GDM1 (cell line): ENCODE data around the gene DR1.
"Not testable (repeated sequence)": the region's sequence is repeated elsewhere in the genome, so short reads cannot be mapped to it uniquely, and the experiment has no call there.

Experiments
- DNase-seq: peaks from one replicate; lab custom pipeline; 2025; lab: John Stamatoyannopoulos, UW

DR1 gene

DNA sequence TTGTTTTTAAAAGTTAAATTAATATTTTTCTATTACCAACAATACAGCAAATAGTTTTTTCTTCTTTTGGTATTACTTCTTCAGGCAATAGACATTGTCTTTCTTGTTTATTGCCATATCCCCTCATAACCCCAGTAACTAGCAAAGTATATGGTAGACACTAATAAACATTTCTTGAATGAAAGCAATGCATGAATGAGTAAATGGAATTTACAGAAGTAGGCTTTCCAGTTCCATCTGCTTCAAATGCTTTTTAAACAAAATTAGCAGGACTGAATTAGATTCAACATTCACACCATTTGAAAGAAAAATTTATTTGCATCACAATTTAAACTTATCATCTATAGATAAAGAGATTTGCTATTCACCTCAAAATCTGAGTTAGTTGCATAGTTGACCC lies 5.6 kb upstream of the DR1 start:
- no peak for DNase-seq

DNA sequence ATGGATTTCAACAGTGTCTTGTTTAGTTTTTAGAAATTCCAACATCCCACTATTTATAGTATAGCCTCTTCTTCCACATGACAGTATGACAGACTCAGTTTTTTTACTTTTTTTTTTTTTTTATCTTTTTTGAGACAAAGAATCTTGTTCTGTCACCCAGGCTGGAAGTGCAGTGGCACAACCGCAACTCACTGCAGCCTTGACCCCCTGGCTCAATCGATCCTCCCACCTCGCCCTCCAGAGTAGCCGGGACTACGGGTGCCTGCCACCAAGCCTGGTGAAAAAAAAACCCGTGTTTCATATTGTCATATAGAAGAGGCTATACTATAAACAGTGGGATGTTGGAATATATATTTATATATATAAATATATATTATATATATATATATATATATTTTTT lies 1.2 kb upstream of the DR1 start:
- DNase-seq, result no peak

DNA sequence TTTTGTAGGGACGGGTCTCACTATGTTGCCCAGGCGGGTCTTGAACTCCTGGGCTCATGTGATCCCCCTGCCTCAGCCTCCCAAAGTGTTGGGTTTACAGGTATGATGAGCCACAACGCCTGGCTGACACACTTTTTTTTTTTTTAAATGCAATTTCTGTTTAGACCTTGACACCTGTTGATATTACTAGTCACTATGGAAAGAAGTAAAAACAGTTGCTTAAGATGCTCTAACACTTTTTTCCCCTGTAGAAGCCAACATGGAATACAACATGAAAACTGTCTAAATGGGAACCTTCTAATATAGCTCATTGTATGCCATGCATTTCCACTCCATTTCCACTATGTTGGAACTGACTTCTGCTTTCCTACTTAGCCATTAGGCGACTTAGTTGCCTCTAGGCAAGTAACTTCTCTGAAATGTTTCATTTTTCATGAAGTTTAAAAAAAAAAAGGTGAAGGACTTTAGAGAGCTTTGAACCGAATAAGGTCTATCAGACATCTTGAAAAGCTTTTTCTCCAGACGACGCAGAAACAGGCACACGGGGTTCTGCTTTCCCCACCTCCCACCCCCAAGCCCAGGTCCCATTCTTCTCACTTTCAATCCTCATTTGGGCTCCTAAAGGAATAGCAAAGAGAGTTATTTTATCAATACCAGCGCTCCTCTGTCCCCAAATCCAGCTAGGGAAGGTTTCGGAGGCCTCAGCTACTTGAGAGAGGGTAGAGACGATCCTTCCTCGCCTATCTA lies 648 bp upstream of the DR1 start:
- no peak for DNase-seq

DNA sequence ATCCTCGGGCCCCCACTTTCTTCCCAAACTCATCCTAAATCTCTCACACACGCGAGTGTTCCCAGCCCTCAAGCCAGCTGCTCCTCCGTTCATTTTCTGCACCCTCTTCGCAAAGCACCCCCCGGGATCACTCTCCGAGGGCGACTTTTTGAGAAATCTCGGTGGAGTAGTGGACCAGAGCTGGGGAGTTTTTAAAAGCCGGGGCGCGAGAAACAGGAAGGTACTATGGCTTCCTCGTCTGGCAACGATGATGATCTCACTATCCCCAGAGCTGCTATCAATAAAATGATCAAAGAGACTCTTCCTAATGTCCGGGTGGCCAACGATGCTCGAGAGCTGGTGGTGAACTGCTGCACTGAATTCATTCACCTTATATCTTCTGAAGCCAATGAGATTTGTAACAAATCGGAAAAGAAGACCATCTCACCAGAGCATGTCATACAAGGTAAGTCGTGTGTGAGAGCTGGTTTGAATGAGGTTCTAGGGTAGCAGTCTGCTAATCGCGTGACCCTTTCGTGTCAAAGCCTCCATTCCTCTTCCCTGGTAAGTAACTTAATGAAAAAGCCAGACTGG lies 800 bp downstream of the DR1 start:
- peak; percentile 3 for DNase-seq

DNA sequence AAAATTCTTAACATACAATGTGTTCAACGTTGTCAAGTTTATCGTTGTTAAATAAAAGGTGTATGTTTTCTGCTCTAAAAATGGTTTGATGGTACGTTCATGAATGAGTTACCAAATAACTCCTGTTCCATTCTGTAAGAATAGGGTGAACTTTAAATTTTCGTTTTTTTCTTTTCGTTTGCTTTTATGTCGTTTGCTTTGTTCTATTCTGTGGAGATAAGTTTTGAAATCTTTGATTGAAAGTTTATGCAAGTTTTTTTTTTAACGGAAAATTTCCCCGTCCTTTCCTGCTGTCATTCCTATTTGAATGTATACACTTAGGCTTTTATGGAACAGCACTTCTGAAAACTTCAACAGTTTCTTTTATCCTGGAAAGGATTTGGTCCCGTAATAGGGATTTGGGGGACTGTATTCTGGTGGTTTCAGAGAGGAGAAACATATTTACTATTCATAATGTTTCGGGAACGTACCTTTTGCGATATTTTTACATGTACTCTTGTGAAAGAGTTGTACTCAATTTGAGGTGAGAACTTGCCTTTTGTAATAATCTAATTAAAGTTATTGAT lies 1.7 kb downstream of the DR1 start:
- DNase-seq, result no peak

DNA sequence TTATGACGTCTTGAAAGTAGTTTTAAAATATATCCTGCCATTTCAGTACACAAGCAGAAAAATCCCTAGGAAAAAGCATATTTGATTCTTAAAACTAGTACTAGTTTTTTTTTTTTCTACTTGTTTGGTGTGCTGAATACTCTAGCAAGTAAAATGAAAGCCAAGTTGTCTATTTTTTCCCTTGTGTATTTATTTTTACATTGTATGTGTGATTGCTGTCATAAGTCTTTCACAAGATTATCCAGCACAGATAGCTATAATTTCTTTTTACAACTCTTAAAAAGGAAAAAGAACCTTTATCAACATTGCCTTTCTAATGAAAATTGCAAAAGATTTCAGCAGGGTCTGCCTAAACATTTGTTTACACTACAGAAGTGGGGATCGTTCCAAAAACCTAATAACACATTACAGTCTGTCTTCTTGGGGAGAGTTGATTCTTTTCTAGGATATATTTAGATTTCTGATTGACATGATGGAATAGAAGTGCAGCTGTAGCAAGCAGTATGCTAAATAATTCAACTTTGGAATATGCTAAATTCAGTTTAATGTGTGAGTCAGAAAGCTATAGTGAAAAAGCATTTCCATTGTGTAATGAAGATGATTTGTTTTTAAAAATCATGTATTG lies 2.5 kb downstream of the DR1 start:
- DNase-seq, result no peak

DNA sequence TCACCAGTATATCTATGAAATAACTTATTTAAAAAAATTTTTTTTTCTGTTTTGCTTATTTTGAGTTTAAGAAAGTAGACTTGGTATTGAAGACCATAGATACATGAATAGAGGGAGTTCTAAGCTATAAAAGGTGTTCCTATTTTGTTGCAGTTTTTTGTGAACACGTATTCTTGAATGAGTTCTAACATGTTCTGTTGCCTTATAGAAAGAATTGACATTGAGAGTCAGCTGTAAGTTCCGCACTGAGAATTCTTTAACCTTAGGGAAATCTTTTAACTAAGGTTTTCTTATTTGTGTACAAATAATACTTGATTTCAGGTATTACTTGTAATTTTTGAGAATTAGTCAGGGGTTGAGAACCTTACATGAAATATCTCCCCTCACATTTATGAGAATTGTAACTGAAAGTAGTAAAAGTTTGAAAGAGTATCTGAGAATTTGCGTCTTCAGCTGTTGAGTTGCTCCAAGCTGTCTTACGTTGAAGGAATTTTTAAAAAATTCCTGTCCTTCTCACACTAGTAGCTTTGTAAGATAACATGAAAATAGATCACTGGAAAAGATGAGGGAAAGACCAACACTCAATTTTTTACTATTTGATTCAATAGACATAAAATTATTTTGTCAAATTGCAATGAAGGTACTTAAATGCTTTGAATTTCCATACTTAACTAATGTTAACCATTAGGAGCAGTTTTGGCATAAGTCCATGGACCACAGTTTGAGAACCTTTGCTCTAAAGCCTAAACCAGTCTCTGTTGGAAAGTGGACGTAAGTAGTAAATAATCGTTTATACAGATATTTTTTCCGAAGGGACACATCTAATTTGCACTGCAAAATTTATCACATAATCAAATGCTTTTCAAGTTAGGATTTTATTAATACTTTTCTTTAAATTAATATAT lies 3.8 kb downstream of the DR1 start:
- no peak for DNase-seq

DNA sequence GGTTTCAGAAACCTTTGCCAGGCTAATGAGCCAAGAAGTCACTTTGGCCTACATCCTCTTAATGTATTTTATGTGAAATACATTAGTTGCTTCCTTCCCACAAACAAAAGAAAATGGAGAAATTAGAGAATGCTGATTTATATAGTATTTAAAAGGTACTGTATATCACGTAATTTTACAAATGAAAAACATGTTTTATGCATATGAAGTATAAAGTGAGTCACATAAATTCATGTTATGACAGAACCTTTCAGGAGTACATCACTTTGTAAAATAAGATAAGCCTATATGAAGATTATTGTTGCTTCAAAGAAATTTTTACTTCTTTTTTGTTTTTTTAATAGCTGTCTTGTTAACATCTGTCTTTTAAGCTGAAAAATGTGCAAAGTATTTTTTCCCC lies 4.6 kb downstream of the DR1 start:
- DNase-seq, result no peak

DNA sequence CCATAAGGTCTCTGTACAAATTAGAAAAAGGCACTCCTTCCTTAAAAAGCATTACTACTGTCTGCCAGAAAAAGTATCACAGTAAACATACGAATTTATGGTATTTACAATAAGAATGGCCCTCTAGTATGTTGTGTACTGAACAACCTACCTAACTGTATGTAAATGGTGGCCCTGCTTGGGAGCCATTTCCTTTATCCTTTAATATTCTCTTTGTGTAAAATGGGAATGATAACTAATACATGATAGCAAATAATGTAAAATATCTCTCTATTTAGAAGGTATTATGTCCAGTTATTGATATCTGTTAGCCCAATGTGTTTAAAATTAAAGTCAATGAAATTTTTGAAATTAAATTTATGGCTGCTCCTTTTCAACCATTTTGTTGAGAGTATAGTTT lies 5.2 kb downstream of the DR1 start:
- no peak for DNase-seq

DNA sequence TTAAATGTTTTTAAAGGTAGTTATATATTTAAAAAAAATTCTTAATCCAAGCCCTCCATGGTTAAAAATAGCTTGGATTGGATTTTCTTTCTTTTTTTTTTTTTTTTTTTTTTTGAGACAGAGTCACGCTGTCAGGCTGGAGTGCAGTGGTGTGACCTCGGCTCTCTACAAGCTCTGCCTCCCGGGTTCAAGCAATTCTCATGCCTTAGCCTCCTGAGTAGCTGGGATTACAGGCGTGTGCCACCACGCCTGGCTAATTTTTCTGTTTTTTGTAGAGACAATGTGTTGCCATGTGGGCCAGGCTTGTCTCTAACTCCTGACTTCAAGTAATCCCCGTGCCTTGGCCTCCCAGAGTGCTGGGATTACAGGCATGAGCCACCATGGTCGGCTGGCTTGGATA lies 5.6 kb downstream of the DR1 start:
- DNase-seq, result not testable (repeated sequence)

DNA sequence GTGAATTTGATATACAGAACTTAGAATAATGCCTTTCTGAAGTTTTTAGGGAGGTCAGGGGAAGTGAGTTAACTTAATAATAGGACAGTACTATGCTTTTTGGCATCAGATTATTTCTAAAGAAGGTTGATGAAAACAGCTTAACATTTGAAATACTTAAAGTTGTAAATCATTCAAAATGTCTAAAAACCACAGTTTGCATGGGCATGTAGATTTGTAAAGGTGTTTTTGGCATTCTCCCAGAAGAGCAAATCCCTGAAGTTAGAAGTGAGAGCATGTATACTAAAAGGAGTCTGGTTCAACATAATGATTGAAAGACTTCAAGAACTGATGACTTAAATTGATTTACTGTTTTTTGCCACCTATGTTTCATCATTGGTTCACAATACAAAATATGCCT lies 6.7 kb downstream of the DR1 start:
- DNase-seq, result no peak

DNA sequence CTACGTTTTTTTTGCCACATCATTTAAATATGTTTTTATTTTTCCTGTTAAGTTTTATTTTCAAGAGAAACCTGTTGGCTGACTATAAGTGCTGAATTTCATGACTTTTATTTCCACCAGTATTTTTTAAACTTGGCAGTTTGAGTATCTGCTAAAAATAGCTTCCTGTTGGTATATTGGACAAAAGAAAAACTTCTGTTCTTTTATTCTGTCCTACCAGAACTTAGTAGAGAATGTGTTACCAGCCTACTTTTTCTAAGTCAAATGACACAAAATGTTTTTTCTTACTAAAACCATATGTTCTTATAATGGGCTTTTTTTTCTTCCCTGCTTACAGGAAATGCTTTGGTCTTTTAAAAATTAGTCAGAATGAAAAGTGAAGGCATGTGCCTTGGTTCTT lies 7.6 kb downstream of the DR1 start:
- DNase-seq, result no peak

DNA sequence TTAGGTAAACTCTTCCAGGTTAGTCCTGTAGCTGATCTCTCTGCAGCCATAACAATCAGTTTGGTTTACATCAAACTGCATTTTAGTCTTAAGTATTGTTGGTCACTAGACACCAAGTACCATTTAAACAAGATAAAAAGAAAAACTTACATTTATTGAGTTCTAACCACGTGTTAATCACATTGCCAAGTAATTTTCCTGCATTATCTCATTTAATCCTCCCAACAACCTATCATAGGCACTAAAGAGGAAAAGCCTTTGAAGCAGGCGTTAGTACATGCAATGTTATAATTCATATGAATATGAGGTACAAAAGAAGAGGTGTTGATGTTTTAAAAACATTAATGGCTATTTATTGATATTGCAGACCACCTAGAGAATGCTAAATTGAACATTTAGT lies 9.0 kb downstream of the DR1 start:
- DNase-seq, result no peak

DNA sequence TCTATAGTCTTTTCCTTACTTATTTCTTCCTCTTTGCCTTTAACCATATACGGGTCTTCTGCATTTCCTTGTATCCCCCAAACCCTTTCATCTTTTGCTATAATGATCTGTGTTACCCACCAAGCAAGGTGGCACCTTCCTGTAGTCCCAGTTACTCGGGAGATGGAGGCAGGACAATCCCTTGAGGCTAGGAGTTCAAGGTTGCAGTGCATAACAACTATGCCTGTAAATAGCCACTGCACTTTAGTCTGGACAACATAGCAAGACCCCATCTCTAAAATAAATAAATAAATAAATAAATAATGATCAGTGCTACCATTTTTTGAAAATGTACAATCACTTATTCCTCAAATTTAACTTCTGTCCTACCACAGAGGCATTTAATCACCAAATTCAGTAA lies 11.5 kb downstream of the DR1 start:
- DNase-seq, result no peak

DNA sequence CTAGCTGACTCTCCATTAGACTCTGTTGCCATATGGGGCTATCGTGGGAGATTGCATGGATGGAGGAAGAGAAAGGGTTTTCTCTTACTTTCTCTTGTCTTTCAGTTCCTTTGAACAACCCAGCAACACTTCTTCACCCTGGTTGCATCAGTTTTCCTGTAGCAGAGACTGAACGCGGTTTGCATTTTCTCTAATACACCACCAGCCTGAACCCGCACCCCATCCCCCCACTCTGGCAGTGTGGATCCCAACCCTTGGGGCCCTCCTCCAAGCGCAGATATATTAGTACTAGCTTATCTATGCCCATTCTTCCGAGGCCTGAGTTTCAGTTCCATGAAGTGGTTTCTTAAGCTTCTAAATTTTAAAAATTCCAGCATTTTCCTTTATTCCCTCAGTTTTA lies 12.6 kb downstream of the DR1 start:
- DNase-seq, result no peak

DNA sequence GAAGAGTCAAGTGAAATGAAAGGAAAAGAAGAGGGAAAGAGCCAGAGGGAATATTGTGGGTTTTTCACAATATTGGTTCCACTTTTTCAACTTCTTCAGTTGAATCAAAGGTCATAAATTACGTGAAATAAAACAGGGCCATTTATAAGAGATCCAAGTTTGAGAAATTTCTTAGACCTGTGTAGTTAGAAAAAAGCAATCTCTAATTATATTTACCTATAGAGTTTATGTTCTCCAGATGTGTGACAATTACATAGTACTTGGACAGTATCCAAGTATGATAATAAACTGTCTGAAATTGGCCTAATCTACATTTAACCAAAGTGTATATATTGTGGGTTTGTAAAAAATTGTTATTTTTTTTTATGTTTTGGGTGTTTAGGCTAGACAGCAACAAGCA lies 14.4 kb downstream of the DR1 start:
- DNase-seq, result no peak

DNA sequence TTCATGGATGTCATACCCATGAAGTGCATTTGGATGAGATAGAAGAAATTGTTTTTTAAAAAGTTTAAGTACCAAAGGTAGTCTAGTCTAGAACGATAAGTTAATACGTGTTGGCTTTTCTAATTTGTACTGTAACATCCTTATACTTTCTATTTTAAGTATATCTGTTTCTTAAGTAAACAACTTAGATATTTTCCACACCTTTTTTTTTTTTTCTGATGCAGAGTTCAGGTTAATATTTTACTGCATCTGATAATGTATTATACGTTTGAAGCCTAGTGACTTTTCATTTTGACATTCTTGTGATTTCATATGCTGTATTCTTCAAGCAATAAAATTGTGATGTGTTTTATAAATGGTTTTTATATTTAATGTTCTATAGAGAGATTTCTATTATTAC lies 16.5 kb downstream of the DR1 start:
- no peak for DNase-seq

DNA sequence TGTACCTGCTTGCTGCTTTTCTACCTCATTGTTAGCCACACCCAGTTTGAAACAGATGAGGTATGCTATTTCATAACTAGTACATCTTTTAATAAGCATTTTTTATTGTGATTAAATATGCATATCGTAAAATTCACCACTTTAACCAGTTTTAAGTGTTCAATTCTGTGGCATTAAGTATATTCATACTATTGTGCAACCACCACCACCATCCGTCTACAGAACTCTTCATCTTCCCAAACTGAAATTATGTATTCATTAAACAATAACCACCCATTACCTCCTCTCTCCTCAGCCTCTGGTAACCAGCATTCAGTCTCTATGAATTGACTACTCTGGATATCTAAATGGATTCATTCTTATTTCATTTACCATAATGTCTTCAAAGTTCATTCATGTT lies 20.1 kb downstream of the DR1 start:
- DNase-seq, result no peak

DNA sequence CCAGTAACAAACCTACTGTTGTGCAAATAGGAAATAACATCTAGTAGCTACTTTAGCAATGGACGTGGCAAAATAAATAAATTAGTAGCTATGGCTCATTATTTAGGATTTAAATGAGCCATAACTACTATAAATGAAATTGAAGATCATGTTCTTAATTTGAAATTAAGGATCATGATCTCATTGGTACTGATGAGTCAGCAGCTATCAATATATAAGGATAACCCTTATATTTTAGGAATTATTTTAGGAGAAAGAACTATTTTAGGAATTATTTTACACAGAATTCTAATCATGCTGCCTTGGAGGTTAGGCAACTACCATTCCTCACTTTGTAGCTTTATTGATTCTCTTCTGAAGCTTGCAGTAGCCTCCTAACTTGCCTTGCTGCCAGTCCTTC lies 24.0 kb downstream of the DR1 start:
- no peak for DNase-seq

DNA sequence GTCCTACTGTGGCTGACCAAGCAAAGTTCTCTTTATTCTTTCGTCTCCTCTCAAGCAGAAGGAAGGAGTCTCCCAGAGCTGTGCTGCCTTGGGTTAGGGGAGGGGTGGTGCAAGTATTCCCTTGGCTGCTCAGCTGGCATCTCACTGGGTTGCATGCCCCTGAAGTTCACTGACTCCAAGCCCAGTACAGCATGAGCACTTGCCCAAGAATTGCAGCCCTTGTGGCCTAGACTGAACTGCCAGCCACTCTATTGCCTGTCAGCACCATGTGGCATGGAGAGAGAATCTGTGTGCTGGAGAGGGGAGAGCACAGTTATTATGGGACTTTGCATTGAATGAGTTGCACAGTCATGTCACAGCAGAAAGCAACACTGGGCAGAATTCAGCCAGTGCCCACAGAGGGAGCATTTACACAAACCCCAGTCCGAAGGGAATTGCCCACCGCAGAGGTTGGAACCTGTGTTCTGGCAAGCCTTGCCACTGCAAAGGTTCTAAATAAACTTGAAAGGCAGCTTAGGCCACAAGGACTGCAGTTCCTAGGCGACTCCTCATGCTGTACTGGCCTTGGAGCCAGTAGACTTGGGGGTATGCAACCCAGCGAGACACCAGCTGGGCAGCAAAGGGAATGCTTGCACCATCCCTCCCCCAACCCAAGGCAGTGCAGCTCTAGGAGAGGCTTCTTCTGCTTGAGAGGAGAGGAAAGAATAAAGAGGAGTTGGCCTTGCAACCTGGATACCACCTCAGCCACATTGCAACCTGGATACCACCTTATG lies 28.8 kb downstream of the DR1 start:
- DNase-seq, result no peak

DNA sequence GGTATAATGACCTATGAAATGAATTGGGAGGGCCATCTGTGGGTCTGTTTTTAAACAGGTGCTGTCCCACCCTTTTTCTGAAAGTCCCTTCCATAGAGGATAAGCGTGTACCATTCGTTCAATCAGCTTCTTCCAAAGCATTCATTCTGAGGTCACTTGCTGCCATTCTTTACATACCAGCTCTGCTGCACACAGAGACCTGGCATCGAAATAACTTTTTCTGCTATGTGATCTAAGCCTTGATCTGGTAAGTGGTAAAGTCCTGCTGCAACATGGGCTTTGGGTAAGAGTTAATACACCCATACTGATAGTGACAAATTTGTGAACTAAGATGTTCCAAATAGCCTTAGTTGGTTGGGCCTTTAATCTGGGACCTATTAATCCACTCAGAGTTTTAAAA lies 38.9 kb downstream of the DR1 start:
- no peak for DNase-seq

DNA sequence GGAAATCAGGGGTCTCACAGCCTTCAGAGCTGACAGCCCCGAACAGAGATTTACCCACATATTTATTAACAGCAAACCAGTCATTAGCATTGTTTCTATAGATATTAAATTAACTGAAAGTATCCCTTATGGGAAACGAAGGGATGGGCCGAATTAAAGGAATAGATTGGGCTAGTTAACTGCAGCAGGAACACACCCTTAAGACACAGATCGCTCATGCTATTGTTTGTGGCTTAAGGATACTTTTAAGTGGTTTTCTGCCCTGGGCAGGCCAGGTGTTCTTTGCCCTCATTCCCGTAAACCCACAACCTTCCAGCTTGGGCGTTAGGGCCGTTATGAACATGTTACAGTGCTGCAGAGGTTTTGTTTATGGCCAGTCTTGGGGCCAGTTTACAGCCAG lies 40.6 kb downstream of the DR1 start:
- not testable (repeated sequence) for DNase-seq
